H1 (cell line): ENCODE results near the gene MBP. TPM values are rescaled to one million over a fixed set of nuclear protein-coding genes. Genes with fewer than 3 reads are reported as not detected.

ENCODE experiments used
- CTCF ChIA-PET: fragments of 300-600 bp; sonication (Branson Sonifier 250); formaldehyde crosslinking; loops from one replicate; lab custom pipeline; 2021; ENCODE audit not compliant: partially characterized antibody; lab: Charles Lee
- POLR2A ChIA-PET: fragments of 300-600 bp; sonication (Branson Sonifier 250); formaldehyde crosslinking; loops from one replicate; lab custom pipeline; 2021; ENCODE audit warnings: inconsistent platforms; ENCODE audit not compliant: partially characterized antibody; lab: Charles Lee
- DNase-seq, 2 experiments: peaks; one replicate each; pipeline versions ENCODE4 v3.0.0 to v3.0.0-alpha.2; 2010 to 2022; ENCODE audit warnings: low spot score in 2 of 2, low read depth in 1 of 2, mixed read lengths in 1 of 2
- FAIRE-seq: peaks from 2 replicates; lab custom pipeline; 2011; peaks lifted over from hg19 to GRCh38; lab: Jason Lieb, UNC
- H2AFZ ChIP-seq: 2 replicates; pipeline ENCODE4 v1.8.1; 2012; ENCODE audit warnings: low read length, inconsistent platforms
- H2AK5ac ChIP-seq: 2 replicates; pipeline ENCODE4 v1.6.1; 2013; ENCODE audit warnings: low read depth, low read length
- H2BK120ac ChIP-seq: replicated peaks from 2 replicates; pipeline ENCODE3; 2013; ENCODE audit warnings: low read depth, low read length, inconsistent platforms
- H2BK12ac ChIP-seq: 2 replicates; pipeline ENCODE4 v1.6.1; 2013; ENCODE audit warnings: low read depth, low read length
- H2BK15ac ChIP-seq: 2 replicates; pipeline ENCODE4 v1.6.1; 2013; ENCODE audit warnings: low read length
- H2BK20ac ChIP-seq: 2 replicates; pipeline ENCODE4 v1.6.1; 2013; ENCODE audit warnings: low read length
- H2BK5ac ChIP-seq: 2 replicates; pipeline ENCODE4 v1.6.1; 2013; ENCODE audit warnings: low read depth, low read length
- H3K14ac ChIP-seq: 2 replicates; pipeline ENCODE4 v1.6.1; 2013; ENCODE audit warnings: inconsistent platforms; ENCODE audit not compliant: insufficient read length
- H3K18ac ChIP-seq: 2 replicates; pipeline ENCODE4 v1.6.1; 2013; ENCODE audit warnings: low read length; ENCODE audit errors: extremely low read depth
- H3K23ac ChIP-seq: 2 replicates; pipeline ENCODE4 v1.6.1; 2013; ENCODE audit warnings: inconsistent platforms; ENCODE audit not compliant: insufficient read length
- H3K23me2 ChIP-seq: 2 replicates; pipeline ENCODE4 v1.6.1; 2013; ENCODE audit warnings: low read depth, low read length
- H3K27ac ChIP-seq: 2 replicates; pipeline ENCODE4 v1.6.1; 2011; ENCODE audit warnings: low read depth, low read length, inconsistent platforms
- H3K27me3 ChIP-seq, 4 experiments: replicated peaks in 1 of 4; 1 replicate in 1 of 4; 2 replicates in 3 of 4; pipeline versions ENCODE4 v1.6.1 to v1.8.1; 2011 to 2013; ENCODE audit warnings: low read length in 3 of 4, mild to moderate bottlenecking in 3 of 4, inconsistent platforms in 2 of 4, mixed read lengths in 2 of 4, moderate library complexity in 1 of 4; ENCODE audit not compliant: control insufficient read depth in 3 of 4, insufficient read depth in 3 of 4; ENCODE audit errors: extremely low read depth in 1 of 4
- H3K36me3 ChIP-seq, 4 experiments: 2 replicates each; pipeline versions ENCODE4 v1.6.1 to v1.8.1; 2011 to 2013; ENCODE audit warnings: mild to moderate bottlenecking in 4 of 4, low read length in 3 of 4, moderate library complexity in 2 of 4, control low read depth in 1 of 4, inconsistent platforms in 1 of 4; ENCODE audit not compliant: insufficient read depth in 4 of 4, control insufficient read depth in 2 of 4
- H3K4ac ChIP-seq: replicated peaks from 2 replicates; pipeline ENCODE3; 2013; ENCODE audit warnings: low read length, low read depth, mixed read lengths, inconsistent platforms; ENCODE audit not compliant: insufficient read length
- H3K4me1 ChIP-seq, 4 experiments: replicated peaks in 1 of 4; 1 replicate in 1 of 4; 2 replicates in 3 of 4; pipeline versions ENCODE4 v1.6.1 to v1.8.1; 2011 to 2013; ENCODE audit warnings: low read length in 3 of 4, inconsistent platforms in 2 of 4, mixed read lengths in 1 of 4; ENCODE audit not compliant: insufficient read depth in 4 of 4, control insufficient read depth in 3 of 4
- H3K4me2 ChIP-seq, 2 experiments: 2 replicates each; pipeline versions ENCODE4 v1.6.1 to v1.8.1; 2011 to 2013; ENCODE audit warnings: low read depth in 2 of 2, low read length in 2 of 2, control low read depth in 1 of 2, inconsistent platforms in 1 of 2, mild to moderate bottlenecking in 1 of 2; ENCODE audit not compliant: insufficient read depth in 1 of 2
- H3K4me3 ChIP-seq, 4 experiments: fragments of 200-600, 300-600 bp in 1 of 4; sonication (generic), shearing (Covaris generic), sonication (Bioruptor Twin) in 1 of 4; 2 replicates each; pipeline versions ENCODE4 v1.5.1 to v1.8.1; 2011 to 2016; ENCODE audit warnings: low read length in 4 of 4, low read depth in 3 of 4, control low read depth in 2 of 4, inconsistent platforms in 2 of 4, mild to moderate bottlenecking in 2 of 4, mixed read lengths in 1 of 4, moderate library complexity in 1 of 4; ENCODE audit not compliant: insufficient read depth in 2 of 4; ENCODE audit errors: extremely low read depth in 1 of 4
- H3K56ac ChIP-seq: replicated peaks from 2 replicates; pipeline ENCODE3; 2013; ENCODE audit warnings: low read depth, mild to moderate bottlenecking, mixed read lengths, low read length, inconsistent platforms; ENCODE audit not compliant: insufficient read length
- H3K79me1 ChIP-seq: 2 replicates; pipeline ENCODE4 v1.6.1; 2013; ENCODE audit warnings: low read depth, low read length, control low read depth
- H3K79me2 ChIP-seq, 2 experiments: 2 replicates each; pipeline versions ENCODE4 v1.6.1 to v1.8.1; 2012 to 2013; ENCODE audit warnings: low read length in 2 of 2, mild to moderate bottlenecking in 2 of 2, inconsistent platforms in 1 of 2; ENCODE audit not compliant: insufficient read depth in 2 of 2, control insufficient read depth in 1 of 2
- H3K9ac ChIP-seq, 4 experiments: replicated peaks in 1 of 4; 1 replicate in 1 of 4; 2 replicates in 3 of 4; pipeline versions ENCODE4 v1.6.1 to v1.8.1; 2011 to 2013; ENCODE audit warnings: low read depth in 3 of 4, low read length in 3 of 4, control low read depth in 2 of 4, mild to moderate bottlenecking in 2 of 4, moderate library complexity in 2 of 4, inconsistent platforms in 1 of 4; ENCODE audit errors: extremely low read depth in 1 of 4
- H3K9me3 ChIP-seq, 2 experiments: 2 replicates each; pipeline versions ENCODE4 v1.6.1 to v1.8.1; 2012 to 2013; ENCODE audit warnings: mild to moderate bottlenecking in 2 of 2, moderate library complexity in 2 of 2, control low read depth in 1 of 2, inconsistent platforms in 1 of 2, low read depth in 1 of 2, low read length in 1 of 2, mixed read lengths in 1 of 2; ENCODE audit not compliant: insufficient read depth in 2 of 2
- H4K20me1 ChIP-seq, 2 experiments: replicated peaks in 1 of 2; 2 replicates each; pipeline versions ENCODE3 to v1.8.1; 2011 to 2013; ENCODE audit warnings: inconsistent platforms in 2 of 2, low read length in 2 of 2, mild to moderate bottlenecking in 1 of 2; ENCODE audit not compliant: insufficient read depth in 2 of 2, control insufficient read depth in 1 of 2
- H4K5ac ChIP-seq: 2 replicates; pipeline ENCODE4 v1.6.1; 2013; ENCODE audit warnings: low read length, low read depth, mixed read lengths, inconsistent platforms; ENCODE audit not compliant: insufficient read length
- H4K8ac ChIP-seq: 2 replicates; pipeline ENCODE4 v1.8.0; 2013; ENCODE audit warnings: mild to moderate bottlenecking, moderate library complexity, low read length, inconsistent platforms; ENCODE audit not compliant: insufficient read depth; ENCODE audit errors: extremely low read depth
- H4K91ac ChIP-seq: replicated peaks from 2 replicates; pipeline ENCODE3; 2013; ENCODE audit warnings: low read length, mixed read lengths, inconsistent platforms; ENCODE audit not compliant: insufficient read length
- CHD2 ChIP-seq: IDR thresholded peaks from 2 replicates; pipeline ENCODE4 v1.6.1; 2012; ENCODE audit warnings: low read length, improper control_type of control experiment
- HDAC2 ChIP-seq, 2 experiments: fragments of 300-600 bp in 1 of 2; sonication (generic) in 1 of 2; IDR thresholded peaks; 2 replicates each; pipeline ENCODE4 v1.6.1; 2011 to 2012; ENCODE audit warnings: low read depth in 2 of 2, low read length in 2 of 2, mild to moderate bottlenecking in 2 of 2, moderate library complexity in 2 of 2, borderline replicate concordance in 1 of 2, inconsistent platforms in 1 of 2
- POLR2AphosphoS5 ChIP-seq: IDR thresholded peaks from 2 replicates; pipeline ENCODE4 v1.6.1; 2011; ENCODE audit warnings: low read depth, low read length
- RBBP5 ChIP-seq: IDR thresholded peaks from 2 replicates; pipeline ENCODE4 v1.7.1; 2012; ENCODE audit warnings: low read depth, mild to moderate bottlenecking, inconsistent platforms, low read length, moderate library complexity, borderline replicate concordance
- RXRA ChIP-seq: IDR thresholded peaks from 2 replicates; pipeline ENCODE4 v1.6.1; 2011; ENCODE audit warnings: low read depth, mild to moderate bottlenecking, low read length, moderate library complexity; ENCODE audit not compliant: insufficient read depth
- SIRT6 ChIP-seq: IDR thresholded peaks from one replicate; pipeline ENCODE4 v1.7.1; 2012; ENCODE audit warnings: low read length, inconsistent platforms
- SP4 ChIP-seq: IDR thresholded peaks from 2 replicates; pipeline ENCODE4 v1.6.1; 2012; ENCODE audit warnings: low read length, inconsistent platforms
- SRF ChIP-seq: IDR thresholded peaks from 2 replicates; pipeline ENCODE4 v1.6.1; 2011; ENCODE audit warnings: mild to moderate bottlenecking, low read depth, low read length, moderate library complexity
- TAF1 ChIP-seq: IDR thresholded peaks from 2 replicates; pipeline ENCODE4 v1.6.1; 2011; ENCODE audit warnings: mild to moderate bottlenecking, low read depth, low read length
- WGBS, 2 experiments: shearing (Covaris generic) in 1 of 2; methylation state at CpG; one replicate each; pipeline versions ENCODE4 v1.1.6 to v1.1.7; 2013 to 2015; ENCODE audit warnings: low lambda C conversion rate in 2 of 2, mixed read lengths in 2 of 2, inconsistent platforms in 1 of 2, low coverage in 1 of 2, missing lambda C conversion rate in 1 of 2; ENCODE audit not compliant: insufficient replicate concordance in 2 of 2, insufficient coverage in 1 of 2, insufficient read length in 1 of 2; ENCODE audit errors: extremely low coverage in 1 of 2, missing lambda C conversion rate in 1 of 2; 5-methylcytosine and 5-hydroxymethylcytosine counted together
- polyA plus RNA-seq, 7 experiments: library from polyadenylated mRNA; depleted of rRNA in 3 of 7; stranded (reverse) in 5 of 7; unstranded in 2 of 7; fragments of >200 nt in 5 of 7; fragments of 200-250 nt in 2 of 7; gene quantifications; 1 replicate in 5 of 7; 2 replicates in 1 of 7; 4 replicates in 1 of 7; pipeline versions ENCODE4 v1.2.1 to v1.2.3, GENCODE V29; 2011 to 2013; ENCODE audit warnings: missing spikeins in 2 of 7, mixed read lengths in 2 of 7
- total RNA-seq: library from RNA; stranded (reverse); fragmentation: NEBNext Ultra II Directional; extraction: Animal tissue kit (Norgen Biotek cat#: 25700); gene quantifications from 2 replicates; pipeline ENCODE4 v1.2.1, GENCODE V29; 2021
- TF ChIP-seq, protein P1 (sequence below), 3 experiments: IDR thresholded peaks; 1 replicate in 2 of 3; 2 replicates in 1 of 3; pipeline versions ENCODE4 v1.5.1 to v1.6.1; 2011; ENCODE audit warnings: low read length in 3 of 3, mild to moderate bottlenecking in 3 of 3, inconsistent platforms in 2 of 3, low read depth in 1 of 3, moderate library complexity in 1 of 3; ENCODE audit not compliant: insufficient read depth in 1 of 3; ENCODE audit errors: control extremely low read depth in 1 of 3
- TF ChIP-seq, protein P2 (sequence below): IDR thresholded peaks from 2 replicates; pipeline ENCODE4 v1.6.1; 2012; ENCODE audit warnings: inconsistent platforms

Gene MBP
- total and polyA plus RNA-seq, 2 of the 8 experiments (the other 6 are each of a cell fraction or from before 2014, with no cell fraction given), result 7.7 to 19.2 TPM

DNA sequence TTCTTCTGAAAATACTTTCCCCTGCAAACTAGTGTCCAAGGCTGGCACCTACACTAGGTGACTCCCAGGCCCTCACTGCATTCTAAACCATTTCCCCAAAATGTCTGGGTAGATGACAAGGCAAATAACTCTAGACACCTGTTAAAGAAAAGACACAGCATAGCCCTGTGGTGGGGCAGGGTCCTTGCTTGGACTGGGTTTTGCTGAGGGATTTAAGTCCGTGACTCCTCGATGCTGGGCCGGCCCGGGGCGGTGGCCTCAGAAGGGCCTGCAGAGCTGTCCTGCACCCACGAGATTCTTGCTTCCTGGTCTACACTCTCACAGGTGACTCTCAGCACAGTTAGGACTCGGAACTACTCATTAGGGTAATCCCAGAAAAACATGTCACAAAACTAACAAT is 55.2 kb downstream of the MBP start:
- Histone ChIP-seq H4K5ac (no peak overlapping the region), H2BK15ac (no peak overlapping the region), H3K4me2 (no peak overlapping the region), H3K56ac (no peak overlapping the region), H4K20me1 (peaks cover 0 to 4% of the 10 kb centered on the region in 2 experiments), H3K36me3 (no peaks in the 10 kb centered on the region), H3K79me1 (no peaks in the 10 kb centered on the region; the same call in 1 of the 2 replicates), H3K9ac (no peak overlapping the region), H2BK12ac (no peak overlapping the region), H3K23ac (no peak overlapping the region), H3K14ac (no peak overlapping the region), H3K4me3 (no peak overlapping the region), H3K27ac (no peak overlapping the region), H3K23me2 (0 out of 2 replicates have a peak, but pooled peaks cover 2% of the 10 kb centered on the region), H3K4ac (no peak overlapping the region), H2AK5ac (no peak overlapping the region; the same call in 1 of the 2 replicates), H2BK120ac (no peak overlapping the region), H3K79me2 (no peaks in the 10 kb centered on the region), H4K8ac (no peak overlapping the region), H3K27me3 (no peaks in the 10 kb centered on the region), H2BK20ac (no peak overlapping the region), H4K91ac (no peak overlapping the region), H2AFZ (no peak overlapping the region), H3K4me1 (peaks cover 0 to 8% (median 0%) of the 10 kb centered on the region in 4 experiments; a peak in 1 of 7 replicates), H2BK5ac (no peak overlapping the region), H3K9me3 (no peaks in the 10 kb centered on the region), H3K18ac (no peak overlapping the region)
- 98% methylated on average over 7 of the region's 7 CpGs; no CpG with 5 or more reads in 1 of the 2 experiments for WGBS, 2 experiments
- FAIRE-seq, result no peak
- no peak for DNase-seq
- ChIA-PET POLR2A (no interaction called here), CTCF (interaction anchor here (0.5 to 1.3 kb wide), 2 partner anchors 23 to 135 kb away, joined by 3 to 4 read pairs; no protein-coding TSS in a partner anchor)
- TF ChIP-seq SIRT6 (no peak), RBBP5 (no peak), RXRA (no peak), HDAC2 (IDR thresholded peaks at IDR 0.05; ENCODE audit: borderline replicate concordance in 1 of 2, low read depth in 2 of 2, low read length in 2 of 2) (no peak), TAF1 (no peak), SP4 (no peak), POLR2AphosphoS5 (no peak), SRF (no peak), CHD2 (no peak)
- TF ChIP-seq, protein P1, sequence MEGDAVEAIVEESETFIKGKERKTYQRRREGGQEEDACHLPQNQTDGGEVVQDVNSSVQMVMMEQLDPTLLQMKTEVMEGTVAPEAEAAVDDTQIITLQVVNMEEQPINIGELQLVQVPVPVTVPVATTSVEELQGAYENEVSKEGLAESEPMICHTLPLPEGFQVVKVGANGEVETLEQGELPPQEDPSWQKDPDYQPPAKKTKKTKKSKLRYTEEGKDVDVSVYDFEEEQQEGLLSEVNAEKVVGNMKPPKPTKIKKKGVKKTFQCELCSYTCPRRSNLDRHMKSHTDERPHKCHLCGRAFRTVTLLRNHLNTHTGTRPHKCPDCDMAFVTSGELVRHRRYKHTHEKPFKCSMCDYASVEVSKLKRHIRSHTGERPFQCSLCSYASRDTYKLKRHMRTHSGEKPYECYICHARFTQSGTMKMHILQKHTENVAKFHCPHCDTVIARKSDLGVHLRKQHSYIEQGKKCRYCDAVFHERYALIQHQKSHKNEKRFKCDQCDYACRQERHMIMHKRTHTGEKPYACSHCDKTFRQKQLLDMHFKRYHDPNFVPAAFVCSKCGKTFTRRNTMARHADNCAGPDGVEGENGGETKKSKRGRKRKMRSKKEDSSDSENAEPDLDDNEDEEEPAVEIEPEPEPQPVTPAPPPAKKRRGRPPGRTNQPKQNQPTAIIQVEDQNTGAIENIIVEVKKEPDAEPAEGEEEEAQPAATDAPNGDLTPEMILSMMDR (IDR thresholded peaks at IDR 0.05; ENCODE audit: control extremely low read depth in 1 of 3, insufficient read depth in 1 of 3, low read depth in 1 of 3, low read length in 3 of 3), result no peak
- TF ChIP-seq, protein P2, sequence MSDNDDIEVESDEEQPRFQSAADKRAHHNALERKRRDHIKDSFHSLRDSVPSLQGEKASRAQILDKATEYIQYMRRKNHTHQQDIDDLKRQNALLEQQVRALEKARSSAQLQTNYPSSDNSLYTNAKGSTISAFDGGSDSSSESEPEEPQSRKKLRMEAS, result no peak
